Peyer's patch (tissue), 4 donors: Measurements from ENCODE around the gene NRIP1. TPM values are rescaled to one million over a fixed set of nuclear protein-coding genes. Genes with fewer than 3 reads are reported as not detected.

Experiments used
- DNase-seq, 3 donors: peaks; one replicate each; pipeline ENCODE4 v3.0.0-alpha.2; 2017 to 2019
- H3K27ac ChIP-seq, 4 donors: fragments of 200-600 bp; sonication (generic); one replicate each; pipeline ENCODE4 v1.5.1; 2016 to 2019
- H3K27me3 ChIP-seq, 2 donors: fragments of 200-600 bp; sonication (generic); one replicate each; pipeline ENCODE4 v1.5.1; 2019
- H3K36me3 ChIP-seq, 3 donors: fragments of 200-600 bp; sonication (generic); one replicate each; pipeline ENCODE4 v1.5.1; 2016 to 2019
- H3K4me1 ChIP-seq, 4 donors: fragments of 200-600 bp; sonication (generic); one replicate each; pipeline ENCODE4 v1.5.1; 2016 to 2019
- H3K4me3 ChIP-seq, 4 donors: fragments of 200-600 bp; sonication (generic); 1 replicate in 3 of 4; 2 replicates in 1 of 4; pipeline ENCODE4 v1.5.1; 2016 to 2019; ENCODE audit warnings: mild to moderate bottlenecking in 1 of 4
- H3K9me3 ChIP-seq, 4 donors: fragments of 200-600 bp; sonication (generic); one replicate each; pipeline ENCODE4 v1.5.1; 2016 to 2019; ENCODE audit warnings: mild to moderate bottlenecking in 1 of 4
- CTCF ChIP-seq, 6 experiments: fragments of 450-650 bp in 4 of 6; fragments of 200-600 bp in 2 of 6; sonication (generic) in 1 of 6; IDR thresholded peaks; one replicate each; pipeline ENCODE4 v1.5.1; 2017 to 2019; ENCODE audit warnings: antibody characterized with exemption in 6 of 6, mild to moderate bottlenecking in 3 of 6, moderate library complexity in 1 of 6
- POLR2A ChIP-seq, 2 donors: fragments of 450-650 bp; IDR thresholded peaks; one replicate each; pipeline ENCODE4 v1.5.1; 2017; ENCODE audit warnings: antibody characterized with exemption in 2 of 2, mild to moderate bottlenecking in 2 of 2, moderate library complexity in 2 of 2
- total RNA-seq, 4 donors: library from RNA; depleted of rRNA; stranded (reverse); fragments of >200 nt; gene quantifications; one replicate each; pipeline ENCODE4 v1.1.0, GENCODE V29; 2016

Gene NRIP1
- total RNA-seq, 4 donors from 2014 or later, result 37.4 to 72.9 (median 53.6) TPM

GRCh38 chr21:14923468-14923867, 141.3 kb downstream of the NRIP1 start:
- no peaks in the 10 kb centered on the region for H3K36me3 ChIP-seq
- no peaks in the 10 kb centered on the region for H3K4me1 ChIP-seq
- DNase-seq, result no peak
- H3K27ac ChIP-seq, result no peak overlapping the region
- no peaks in the 10 kb centered on the region for H3K9me3 ChIP-seq
- H3K27me3 ChIP-seq, result no peaks in the 10 kb centered on the region
- H3K4me3 ChIP-seq, result no peak overlapping the region
- TF ChIP-seq CTCF (IDR thresholded peaks at IDR 0.05), result no peak
- TF ChIP-seq POLR2A (IDR thresholded peaks at IDR 0.05), result no peak

- Histone ChIP-seq H3K4me1 (no peaks in the 10 kb centered on the region), H3K4me3 (no peak overlapping the region), H3K27ac (no peak overlapping the region), H3K27me3 (no peaks in the 10 kb centered on the region), H3K36me3 (no peaks in the 10 kb centered on the region), H3K9me3 (no peaks in the 10 kb centered on the region)
- TF ChIP-seq CTCF (IDR thresholded peaks at IDR 0.05) (no peak), POLR2A (IDR thresholded peaks at IDR 0.05) (no peak)
- no peak for DNase-seq
Observed at GRCh38 chr21:14922980-14923379, 141.8 kb downstream of the NRIP1 start.

- TF ChIP-seq POLR2A (IDR thresholded peaks at IDR 0.05), result no peak
- TF ChIP-seq CTCF (IDR thresholded peaks at IDR 0.05), result no peak
- H3K4me1 ChIP-seq, result no peaks in the 10 kb centered on the region
- no peaks in the 10 kb centered on the region for H3K9me3 ChIP-seq
- no peak overlapping the region for H3K27ac ChIP-seq
- H3K4me3 ChIP-seq, result no peak overlapping the region
- no peak for DNase-seq
- no peaks in the 10 kb centered on the region for H3K36me3 ChIP-seq
- H3K27me3 ChIP-seq, result no peaks in the 10 kb centered on the region
Observed at GRCh38 chr21:14918527-14918926, 146.3 kb downstream of the NRIP1 start.

DNA sequence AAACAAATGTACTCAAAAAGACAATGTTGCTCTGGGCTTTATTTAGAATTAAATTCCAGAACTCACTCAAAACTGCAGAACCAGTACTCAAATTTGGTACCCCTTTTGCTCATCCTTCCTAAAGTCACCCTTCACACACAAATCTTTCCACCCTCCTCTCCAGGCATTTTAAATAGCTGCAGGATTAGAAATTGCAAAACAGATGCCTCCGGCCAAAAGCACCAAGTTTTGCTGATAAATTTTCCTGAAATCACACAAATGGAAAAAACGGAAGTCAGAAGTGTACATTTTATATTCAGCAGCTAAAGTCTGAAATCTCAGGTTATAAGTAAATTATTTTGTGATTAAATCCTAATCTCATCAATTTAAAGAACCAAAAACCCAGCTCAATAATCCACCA, 147.0 kb downstream of the NRIP1 start:
- H3K9me3 ChIP-seq, result no peaks in the 10 kb centered on the region
- H3K27me3 ChIP-seq, result no peaks in the 10 kb centered on the region
- no peak overlapping the region for H3K27ac ChIP-seq
- no peak for TF ChIP-seq CTCF (IDR thresholded peaks at IDR 0.05)
- TF ChIP-seq POLR2A (IDR thresholded peaks at IDR 0.05), result no peak
- H3K4me3 ChIP-seq, result no peak overlapping the region
- no peak for DNase-seq
- no peaks in the 10 kb centered on the region for H3K4me1 ChIP-seq
- H3K36me3 ChIP-seq, result no peaks in the 10 kb centered on the region

DNA sequence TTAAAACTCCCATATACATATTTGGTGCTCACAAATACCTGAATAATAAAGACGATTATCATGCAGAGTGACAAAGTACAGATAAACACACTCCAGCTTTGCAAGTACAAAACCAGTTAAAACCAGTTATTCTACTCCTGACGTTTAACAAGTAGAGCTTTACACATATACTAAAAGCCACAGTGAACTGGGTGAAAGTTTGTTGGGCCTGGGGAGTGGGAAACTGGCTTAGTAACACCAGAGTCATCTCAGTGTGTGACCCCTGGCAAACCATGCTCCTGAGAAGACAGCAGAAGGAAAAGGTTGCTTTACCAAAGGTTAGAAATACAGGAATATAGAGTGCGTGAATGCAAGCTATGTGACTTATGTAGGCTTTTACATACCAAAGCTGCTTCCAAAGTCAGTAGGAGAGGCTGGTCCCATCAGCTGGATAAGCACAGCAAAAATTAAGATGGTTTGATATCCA, 148.1 kb downstream of the NRIP1 start:
- no peak overlapping the region for H3K4me3 ChIP-seq
- peak overlapping the region in 1 of 4 donors; percentile 9 for H3K27ac ChIP-seq
- no peaks in the 10 kb centered on the region for H3K4me1 ChIP-seq
- no peaks in the 10 kb centered on the region for H3K36me3 ChIP-seq
- no peak for DNase-seq
- H3K9me3 ChIP-seq, result no peaks in the 10 kb centered on the region
- TF ChIP-seq POLR2A (IDR thresholded peaks at IDR 0.05) (no peak), CTCF (IDR thresholded peaks at IDR 0.05) (no peak)
- no peaks in the 10 kb centered on the region for H3K27me3 ChIP-seq

DNA sequence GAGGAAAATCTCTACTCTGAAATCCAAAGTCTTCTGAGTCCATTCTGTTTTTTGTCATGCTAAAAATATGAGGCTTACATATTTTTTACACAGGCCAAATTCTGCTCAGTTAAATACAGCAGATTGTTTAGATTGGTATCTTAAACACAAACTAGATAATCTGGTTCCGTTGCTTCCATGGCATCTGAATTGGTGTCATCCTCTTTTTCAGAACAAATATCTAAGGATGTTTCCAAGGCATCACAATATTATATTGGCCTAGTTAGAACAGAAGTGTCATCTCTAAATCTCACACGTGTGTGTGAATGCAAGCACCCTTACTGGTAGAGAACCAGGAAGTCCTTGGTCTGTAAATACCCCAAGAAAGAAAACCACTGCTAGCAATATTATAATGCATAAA, 151.2 kb downstream of the NRIP1 start:
- no peak overlapping the region for H3K27ac ChIP-seq
- DNase-seq, result no peak
- no peaks in the 10 kb centered on the region for H3K27me3 ChIP-seq
- H3K4me1 ChIP-seq, result no peaks in the 10 kb centered on the region
- no peak overlapping the region for H3K4me3 ChIP-seq
- no peaks in the 10 kb centered on the region for H3K36me3 ChIP-seq
- TF ChIP-seq POLR2A (IDR thresholded peaks at IDR 0.05), result no peak
- no peak for TF ChIP-seq CTCF (IDR thresholded peaks at IDR 0.05)
- no peaks in the 10 kb centered on the region for H3K9me3 ChIP-seq
